ENCODE data around the gene RITA1. TPM values are rescaled to one million over a fixed set of nuclear protein-coding genes. Genes with fewer than 3 reads are reported as not detected.
A peak's percentile ranks its signal among the peaks of the same experiment; 100 is the strongest.

The RITA1 gene
- total and polyA plus RNA-seq, 5 donors from 2014 or later, result 10.1 to 38.3 (median 21.0) TPM

DNA sequence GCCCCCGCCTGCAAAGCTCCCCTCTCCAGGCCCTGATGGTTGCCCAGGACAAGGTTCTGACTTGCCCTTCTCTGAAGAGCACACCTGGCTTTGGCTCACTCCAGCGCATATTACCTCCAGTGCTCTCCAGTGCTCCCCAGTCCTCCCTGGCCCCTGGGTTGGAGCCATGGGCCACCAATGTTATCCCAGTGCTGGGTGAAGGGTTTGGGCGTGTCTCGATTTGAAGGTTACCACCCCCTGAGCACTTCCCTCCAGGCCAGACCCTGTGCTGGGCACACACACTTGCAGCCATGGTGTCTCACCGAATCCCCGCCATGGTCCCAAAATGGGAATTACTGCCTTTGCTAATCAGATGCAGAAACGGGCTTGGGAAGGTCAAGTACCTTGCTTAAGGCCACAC is 11.1 kb downstream of the RITA1 start:
- H3K4me1 Mint-ChIP-seq, result peaks cover 0 to 6% (median 2%) of the 10 kb centered on the region in 4 donors
- no peak for ATAC-seq (ENCODE audit: low read depth in 2 of 2)
- no peak overlapping the region for H3K4me3 Mint-ChIP-seq

GRCh38 chr12:113196990-113197389 is 11.5 kb downstream of the RITA1 start:
- no peaks in the 10 kb centered on the region for H3K9me3 ChIP-seq (ENCODE audit: control insufficient read depth in 2 of 2, low read length in 2 of 2)
- H3K27me3 Mint-ChIP-seq, result peaks cover 5% of the 10 kb centered on the region
- H3K4me1 ChIP-seq (ENCODE audit: control insufficient read depth, insufficient read depth, low read length, poor library complexity, severe bottlenecking), result no peaks in the 10 kb centered on the region
- no peaks in the 10 kb centered on the region for H3K9me3 Mint-ChIP-seq
- H3K27me3 ChIP-seq (ENCODE audit: control insufficient read depth, insufficient read depth, low read length), result no peaks in the 10 kb centered on the region
- peaks cover 5% of the 10 kb centered on the region for H3K36me3 Mint-ChIP-seq
- ATAC-seq (ENCODE audit: low read depth in 2 of 2) (peak; percentile 93 to 95), DNase-seq (peak; percentile 18 to 78 (median 58))
- peaks cover 0 to 7% (median 2%) of the 10 kb centered on the region in 4 donors for H3K4me1 Mint-ChIP-seq
- no peak overlapping the region for H3K27ac Mint-ChIP-seq
- H3K4me3 Mint-ChIP-seq, result no peak overlapping the region
- no peak overlapping the region for H3K4me3 ChIP-seq (ENCODE audit: low read depth, low read length)
- no peak overlapping the region for H3K27ac ChIP-seq (ENCODE audit: insufficient read depth, low read length, poor library complexity, severe bottlenecking)
- peaks cover 4% of the 10 kb centered on the region for H3K36me3 ChIP-seq (ENCODE audit: control insufficient read depth, insufficient read depth, low read length)

More for the DNA sequence above, 11.1 kb downstream of the RITA1 start:
- no peak overlapping the region for H3K4me3 ChIP-seq (ENCODE audit: low read depth, low read length)
- no peaks in the 10 kb centered on the region for H3K27me3 ChIP-seq (ENCODE audit: control insufficient read depth, insufficient read depth, low read length)
- peaks cover 9% of the 10 kb centered on the region for H3K36me3 Mint-ChIP-seq
- no peak for DNase-seq
- H3K27me3 Mint-ChIP-seq, result peaks cover 4% of the 10 kb centered on the region
- no peaks in the 10 kb centered on the region for H3K9me3 Mint-ChIP-seq
- no peaks in the 10 kb centered on the region for H3K4me1 ChIP-seq (ENCODE audit: control insufficient read depth, insufficient read depth, low read length, poor library complexity, severe bottlenecking)
- no peaks in the 10 kb centered on the region for H3K9me3 ChIP-seq (ENCODE audit: control insufficient read depth in 2 of 2, low read length in 2 of 2)
- peaks cover 8% of the 10 kb centered on the region for H3K36me3 ChIP-seq (ENCODE audit: control insufficient read depth, insufficient read depth, low read length)
- H3K27ac Mint-ChIP-seq, result no peak overlapping the region
- H3K27ac ChIP-seq (ENCODE audit: insufficient read depth, low read length, poor library complexity, severe bottlenecking), result no peak overlapping the region

DNA sequence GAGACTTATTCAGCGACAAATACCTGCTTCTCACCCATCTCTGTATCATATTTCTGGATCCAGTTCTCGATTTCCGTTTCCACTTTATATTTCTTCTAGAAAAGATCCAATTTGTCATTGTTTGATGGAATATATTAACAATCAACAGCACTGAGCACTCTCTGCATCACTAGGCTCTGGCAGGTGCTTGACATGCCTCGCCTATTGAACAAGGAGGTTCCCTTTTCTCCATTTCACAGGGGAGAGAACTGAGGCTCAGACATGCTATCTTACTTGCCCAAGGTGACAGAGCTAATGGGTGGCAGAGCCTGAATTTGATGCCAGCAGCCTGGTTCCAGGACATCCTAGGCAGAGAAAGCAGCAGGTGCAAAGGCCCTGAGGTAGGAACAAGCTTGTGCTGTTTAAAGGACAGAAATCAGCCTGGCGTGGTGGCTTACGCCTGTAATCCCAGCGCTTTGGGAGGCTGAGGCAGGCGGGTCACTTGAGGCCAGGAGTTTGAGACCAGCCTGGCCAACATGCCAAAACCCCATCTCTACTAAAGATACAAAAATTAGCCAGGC is 12.1 kb downstream of the RITA1 start:
- H3K36me3 Mint-ChIP-seq, result peaks cover 3% of the 10 kb centered on the region
- Histone ChIP-seq H3K4me1 (ENCODE audit: control insufficient read depth, insufficient read depth, low read length, poor library complexity, severe bottlenecking) (no peaks in the 10 kb centered on the region), H3K9me3 (ENCODE audit: control insufficient read depth in 2 of 2, low read length in 2 of 2) (no peaks in the 10 kb centered on the region), H3K4me3 (ENCODE audit: low read depth, low read length) (no peak overlapping the region), H3K36me3 (ENCODE audit: control insufficient read depth, insufficient read depth, low read length) (no peaks in the 10 kb centered on the region), H3K27ac (ENCODE audit: insufficient read depth, low read length, poor library complexity, severe bottlenecking) (no peak overlapping the region), H3K27me3 (ENCODE audit: control insufficient read depth, insufficient read depth, low read length) (no peaks in the 10 kb centered on the region)
- H3K4me1 Mint-ChIP-seq, result peaks cover 0 to 8% (median 2%) of the 10 kb centered on the region in 4 donors
- DNase-seq (no peak), ATAC-seq (ENCODE audit: low read depth in 2 of 2) (no peak)
- no peak overlapping the region for H3K4me3 Mint-ChIP-seq
- no peak overlapping the region for H3K27ac Mint-ChIP-seq
- peaks cover 7% of the 10 kb centered on the region for H3K27me3 Mint-ChIP-seq
- H3K9me3 Mint-ChIP-seq, result no peaks in the 10 kb centered on the region

GRCh38 chr12:113198296-113198695 is 12.8 kb downstream of the RITA1 start:
- peak overlapping the region; percentile 7 to 27 (median 23) for H3K27ac Mint-ChIP-seq

GRCh38 chr12:113200021-113200797 is 14.7 kb downstream of the RITA1 start:
- Mint-ChIP-seq H3K9me3 (no peaks in the 10 kb centered on the region), H3K27ac (no peak overlapping the region), H3K36me3 (no peaks in the 10 kb centered on the region), H3K27me3 (peaks cover 7% of the 10 kb centered on the region), H3K4me1 (peaks cover 0 to 4% (median 2%) of the 10 kb centered on the region in 4 donors), H3K4me3 (no peak overlapping the region)
- no peak for DNase-seq
- Histone ChIP-seq H3K4me1 (ENCODE audit: control insufficient read depth, insufficient read depth, low read length, poor library complexity, severe bottlenecking) (no peaks in the 10 kb centered on the region), H3K27ac (ENCODE audit: insufficient read depth, low read length, poor library complexity, severe bottlenecking) (no peak overlapping the region), H3K36me3 (ENCODE audit: control insufficient read depth, insufficient read depth, low read length) (no peaks in the 10 kb centered on the region), H3K27me3 (ENCODE audit: control insufficient read depth, insufficient read depth, low read length) (no peaks in the 10 kb centered on the region), H3K9me3 (ENCODE audit: control insufficient read depth in 2 of 2, low read length in 2 of 2) (no peaks in the 10 kb centered on the region), H3K4me3 (ENCODE audit: low read depth, low read length) (no peak overlapping the region)
- ATAC-seq (ENCODE audit: low read depth in 2 of 2), result no peak

More at GRCh38 chr12:113198296-113198695, 12.8 kb downstream of the RITA1 start:
- ATAC-seq (ENCODE audit: low read depth in 2 of 2) (no peak), DNase-seq (no peak)
- no peaks in the 10 kb centered on the region for H3K9me3 Mint-ChIP-seq
- Histone ChIP-seq H3K9me3 (ENCODE audit: control insufficient read depth in 2 of 2, low read length in 2 of 2) (no peaks in the 10 kb centered on the region), H3K36me3 (ENCODE audit: control insufficient read depth, insufficient read depth, low read length) (no peaks in the 10 kb centered on the region), H3K27ac (ENCODE audit: insufficient read depth, low read length, poor library complexity, severe bottlenecking) (no peak overlapping the region), H3K4me1 (ENCODE audit: control insufficient read depth, insufficient read depth, low read length, poor library complexity, severe bottlenecking) (no peaks in the 10 kb centered on the region), H3K4me3 (ENCODE audit: low read depth, low read length) (no peak overlapping the region), H3K27me3 (ENCODE audit: control insufficient read depth, insufficient read depth, low read length) (no peaks in the 10 kb centered on the region)
- peaks cover 7% of the 10 kb centered on the region for H3K27me3 Mint-ChIP-seq
- H3K4me3 Mint-ChIP-seq, result no peak overlapping the region
- peaks cover 3% of the 10 kb centered on the region for H3K36me3 Mint-ChIP-seq
- H3K4me1 Mint-ChIP-seq, result peaks cover 0 to 8% (median 2%) of the 10 kb centered on the region in 4 donors

DNA sequence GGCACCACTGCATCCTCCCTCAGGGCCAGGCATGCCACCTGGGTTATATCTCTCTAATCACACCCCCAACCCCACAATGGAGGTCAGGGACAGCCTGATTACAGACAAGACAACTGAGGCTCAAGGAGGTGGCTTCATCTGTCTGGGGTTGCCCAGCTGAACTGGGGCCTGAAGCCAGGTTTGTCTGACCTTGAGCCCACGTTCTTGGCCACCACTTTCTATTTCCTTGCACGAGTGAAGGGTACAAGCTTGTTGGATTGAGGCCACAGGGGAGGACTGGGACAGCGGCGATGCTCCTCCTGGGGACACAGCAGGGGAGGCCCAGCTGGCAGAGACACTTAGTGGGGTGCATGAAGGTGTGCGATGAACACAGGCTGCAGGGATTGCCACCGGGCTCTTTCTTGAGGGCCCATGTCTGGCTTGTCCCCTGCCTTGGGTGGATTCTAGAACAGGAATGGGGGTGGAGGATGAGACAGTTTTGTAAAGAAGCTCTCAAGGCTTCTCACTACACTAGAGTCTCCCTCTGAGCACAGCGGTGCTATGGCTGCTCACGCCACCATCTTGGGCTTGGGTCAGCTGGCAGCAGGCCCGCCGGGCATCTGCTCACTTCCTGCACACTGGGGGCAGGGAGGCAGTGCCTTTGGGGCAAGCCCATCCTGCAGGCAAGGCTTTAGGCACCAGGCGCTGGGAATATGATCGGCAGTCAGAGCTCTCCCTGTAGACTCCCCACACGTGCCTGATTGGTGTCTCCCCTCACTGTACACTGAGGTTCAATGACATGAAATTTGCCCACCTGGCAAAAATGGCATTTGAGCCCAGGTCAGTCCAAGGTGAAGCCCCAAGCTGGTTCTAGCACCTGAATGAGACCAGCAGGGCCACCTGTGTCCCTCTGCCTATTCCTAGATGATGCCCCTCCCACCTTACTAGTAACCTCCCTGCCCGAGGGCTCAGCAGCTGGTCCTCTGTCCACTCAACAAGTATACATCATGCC is 16.0 kb downstream of the RITA1 start:
- H3K36me3 Mint-ChIP-seq, result no peaks in the 10 kb centered on the region
- Histone ChIP-seq H3K4me1 (ENCODE audit: control insufficient read depth, insufficient read depth, low read length, poor library complexity, severe bottlenecking) (no peaks in the 10 kb centered on the region), H3K9me3 (ENCODE audit: control insufficient read depth in 2 of 2, low read length in 2 of 2) (no peaks in the 10 kb centered on the region), H3K36me3 (ENCODE audit: control insufficient read depth, insufficient read depth, low read length) (no peaks in the 10 kb centered on the region), H3K4me3 (ENCODE audit: low read depth, low read length) (no peak overlapping the region), H3K27ac (ENCODE audit: insufficient read depth, low read length, poor library complexity, severe bottlenecking) (no peak overlapping the region), H3K27me3 (ENCODE audit: control insufficient read depth, insufficient read depth, low read length) (no peaks in the 10 kb centered on the region)
- ATAC-seq (ENCODE audit: low read depth in 2 of 2) (no peak), DNase-seq (no peak)
- H3K9me3 Mint-ChIP-seq, result no peaks in the 10 kb centered on the region
- no peak overlapping the region for H3K4me3 Mint-ChIP-seq
- peaks cover 0 to 8% (median 3%) of the 10 kb centered on the region in 4 donors for H3K4me1 Mint-ChIP-seq
- peak overlapping the region in 1 of 3 donors; percentile 32 for H3K27ac Mint-ChIP-seq
- H3K27me3 Mint-ChIP-seq, result peaks cover 7% of the 10 kb centered on the region

GRCh38 chr12:113202300-113203075 is 17.0 kb downstream of the RITA1 start:
- Histone ChIP-seq H3K4me1 (ENCODE audit: control insufficient read depth, insufficient read depth, low read length, poor library complexity, severe bottlenecking) (peaks cover 2% of the 10 kb centered on the region), H3K4me3 (ENCODE audit: low read depth, low read length) (no peak overlapping the region), H3K27ac (ENCODE audit: insufficient read depth, low read length, poor library complexity, severe bottlenecking) (no peak overlapping the region), H3K27me3 (ENCODE audit: control insufficient read depth, insufficient read depth, low read length) (no peaks in the 10 kb centered on the region), H3K9me3 (ENCODE audit: control insufficient read depth in 2 of 2, low read length in 2 of 2) (no peaks in the 10 kb centered on the region), H3K36me3 (ENCODE audit: control insufficient read depth, insufficient read depth, low read length) (no peaks in the 10 kb centered on the region)
- Mint-ChIP-seq H3K27ac (no peak overlapping the region), H3K36me3 (no peaks in the 10 kb centered on the region), H3K4me1 (peaks cover 0 to 11% (median 3%) of the 10 kb centered on the region in 4 donors), H3K4me3 (no peak overlapping the region), H3K9me3 (no peaks in the 10 kb centered on the region), H3K27me3 (peaks cover 7% of the 10 kb centered on the region)
- no peak for DNase-seq
- no peak for ATAC-seq (ENCODE audit: low read depth in 2 of 2)

All from CD4-positive, CD25-positive, alpha-beta regulatory T cell (primary cell).